Skin of body (tissue), 2 donors: Measurements from ENCODE around the gene CSNK1D. TPM values are rescaled to one million over a fixed set of nuclear protein-coding genes. Genes with fewer than 3 reads are reported as not detected.
"Not testable (repeated sequence)": the region's sequence is repeated elsewhere in the genome, so short reads cannot be mapped to it uniquely, and the experiment has no call there.

Source experiments
- DNase-seq: peaks from one replicate; lab custom pipeline; 2025; lab: John Stamatoyannopoulos, UW
- total RNA-seq: library from RNA; depleted of rRNA; stranded (reverse); fragments of >200 nt; gene quantifications from one replicate; pipeline ENCODE4 v1.2.3, GENCODE V29; 2014

Gene CSNK1D
- total RNA-seq, 1 donor from 2014 or later: 40.5 TPM

GRCh38 chr17:82216301-82217119 is 57.0 kb downstream of the CSNK1D start:
- DNase-seq: no peak

- no peak for DNase-seq
These were observed 57.6 kb downstream of the CSNK1D start for GRCh38 chr17:82215972-82216300.

- DNase-seq: no peak
These were observed 58.2 kb downstream of the CSNK1D start for GRCh38 chr17:82215095-82215971.

- no peak for DNase-seq
These were observed 59.4 kb downstream of the CSNK1D start for GRCh38 chr17:82214012-82214628.

- DNase-seq: no peak
These were observed 60.1 kb downstream of the CSNK1D start for GRCh38 chr17:82213251-82214011.

- peak; percentile 55 for DNase-seq
These were observed 60.9 kb downstream of the CSNK1D start, which contains the start of gene CCDC57 for GRCh38 chr17:82212331-82213250. Gene CCDC57 (minus strand): TSS chr17:82212842. CDS start chr17:82201944, 10,898 bp downstream.

GRCh38 chr17:82210655-82211054 is 62.8 kb downstream of the CSNK1D start:
- DNase-seq: not testable (repeated sequence)

GRCh38 chr17:82205720-82206508 is 67.6 kb downstream of the CSNK1D start:
- peak; percentile 70 for DNase-seq

GRCh38 chr17:82204831-82205719 is 68.4 kb downstream of the CSNK1D start:
- no peak for DNase-seq

- DNase-seq: no peak
These were observed 69.6 kb downstream of the CSNK1D start for GRCh38 chr17:82203920-82204319.

GRCh38 chr17:82202981-82203380 is 70.5 kb downstream of the CSNK1D start:
- no peak for DNase-seq

- DNase-seq: no peak
These were observed 72.0 kb downstream of the CSNK1D start for GRCh38 chr17:82201498-82201910.

- no peak for DNase-seq
These were observed 72.6 kb downstream of the CSNK1D start for GRCh38 chr17:82200743-82201497.

- DNase-seq: no peak
These were observed 73.4 kb downstream of the CSNK1D start for GRCh38 chr17:82200135-82200534.

- no peak for DNase-seq
These were observed 74.0 kb downstream of the CSNK1D start for GRCh38 chr17:82199496-82199895.

- no peak for DNase-seq
These were observed 75.4 kb downstream of the CSNK1D start for GRCh38 chr17:82198092-82198491.
